Brain microvascular endothelial cell (primary cell): ENCODE measurements around the gene TOB2.
"Not testable (repeated sequence)": the region's sequence is repeated elsewhere in the genome, so short reads cannot be mapped to it uniquely, and the experiment has no call there.

ENCODE experiments used
- DNase-seq: peaks from one replicate; pipeline ENCODE4 v3.0.0-alpha.2; 2020
- H3K27ac ChIP-seq: fragments of 250-450 bp; sonication (Bioruptor Pico); 2 replicates; pipeline ENCODE4 v1.5.1; 2020; ENCODE audit warnings: mild to moderate bottlenecking, moderate library complexity
- H3K27me3 ChIP-seq: fragments of 250-450 bp; sonication (Bioruptor Pico); replicated peaks from 2 replicates; pipeline ENCODE4 v1.5.1; 2020; ENCODE audit warnings: mild to moderate bottlenecking
- H3K36me3 ChIP-seq: fragments of 250-450 bp; sonication (Bioruptor Pico); replicated peaks from 2 replicates; pipeline ENCODE4 v1.5.1; 2020; ENCODE audit warnings: mild to moderate bottlenecking
- H3K4me3 ChIP-seq: 2 replicates; pipeline ENCODE4 v1.5.1; 2011; ENCODE audit warnings: low read depth, mild to moderate bottlenecking, control low read depth, low read length, moderate library complexity
- CTCF ChIP-seq: IDR thresholded peaks from 2 replicates; pipeline ENCODE4 v1.5.1; 2011; ENCODE audit warnings: low read depth, mild to moderate bottlenecking, moderate library complexity, low read length, control low read depth, inconsistent platforms; ENCODE audit errors: missing control alignments
- in situ Hi-C: cut with HindIII; loops from 2 replicates; pipeline ENCODE4 v1.10.0; 2017; ENCODE audit warnings: low sequenced_read_pairs, low pct_ligation_motif_present

Gene TOB2

GRCh38 chr22:41405588-41405987 is 41.0 kb downstream of the TOB2 start:
- Histone ChIP-seq H3K36me3 (no peaks in the 10 kb centered on the region), H3K27me3 (no peaks in the 10 kb centered on the region), H3K4me3 (no peak overlapping the region), H3K27ac (no peak overlapping the region)
- no peak for TF ChIP-seq CTCF
- DNase-seq = no peak
- in situ Hi-C loops = no loop called here

- H3K4me3 ChIP-seq = peak overlapping the region; percentile 5
- peak; percentile 73 for DNase-seq
- in situ Hi-C loops = no loop called here
Observed at GRCh38 chr22:41403532-41404318, 42.9 kb downstream of the TOB2 start.

GRCh38 chr22:41402851-41403250 is 43.8 kb downstream of the TOB2 start:
- H3K36me3 ChIP-seq, H3K27ac ChIP-seq, H3K4me3 ChIP-seq, DNase-seq, H3K27me3 ChIP-seq, in situ Hi-C loops: not testable (repeated sequence)

More at GRCh38 chr22:41403532-41404318, 42.9 kb downstream of the TOB2 start:
- Histone ChIP-seq H3K27ac (no peak overlapping the region), H3K36me3 (no peaks in the 10 kb centered on the region), H3K27me3 (no peaks in the 10 kb centered on the region)
- peak; percentile 98 for TF ChIP-seq CTCF

- in situ Hi-C loops = no loop called here
- no peak overlapping the region for H3K4me3 ChIP-seq
Observed at GRCh38 chr22:41401781-41402648, 44.6 kb downstream of the TOB2 start.

GRCh38 chr22:41398921-41399320 is 47.7 kb downstream of the TOB2 start:
- in situ Hi-C loops = no loop called here
- TF ChIP-seq CTCF = no peak
- H3K27me3 ChIP-seq = no peaks in the 10 kb centered on the region
- H3K4me3 ChIP-seq = no peak overlapping the region
- no peak overlapping the region for H3K27ac ChIP-seq
- no peaks in the 10 kb centered on the region for H3K36me3 ChIP-seq
- no peak for DNase-seq

More at GRCh38 chr22:41401781-41402648, 44.6 kb downstream of the TOB2 start:
- H3K27ac ChIP-seq = no peak overlapping the region
- peak; percentile 6 for DNase-seq
- no peaks in the 10 kb centered on the region for H3K36me3 ChIP-seq
- TF ChIP-seq CTCF = no peak
- H3K27me3 ChIP-seq = no peaks in the 10 kb centered on the region

GRCh38 chr22:41397143-41397811 is 49.3 kb downstream of the TOB2 start:
- no peaks in the 10 kb centered on the region for H3K36me3 ChIP-seq

More at GRCh38 chr22:41397143-41397811, 49.3 kb downstream of the TOB2 start:
- H3K27me3 ChIP-seq = no peaks in the 10 kb centered on the region
- in situ Hi-C loops = no loop called here
- H3K27ac ChIP-seq = no peak overlapping the region
- no peak overlapping the region for H3K4me3 ChIP-seq
- no peak for DNase-seq
- TF ChIP-seq CTCF = no peak
